ENCODE measurements around the gene UBE2R2. TPM values are rescaled to one million over a fixed set of nuclear protein-coding genes. Genes with fewer than 3 reads are reported as not detected.

The UBE2R2 gene
- total RNA-seq, 1 donor from 2014 or later: 90.1 TPM

DNA sequence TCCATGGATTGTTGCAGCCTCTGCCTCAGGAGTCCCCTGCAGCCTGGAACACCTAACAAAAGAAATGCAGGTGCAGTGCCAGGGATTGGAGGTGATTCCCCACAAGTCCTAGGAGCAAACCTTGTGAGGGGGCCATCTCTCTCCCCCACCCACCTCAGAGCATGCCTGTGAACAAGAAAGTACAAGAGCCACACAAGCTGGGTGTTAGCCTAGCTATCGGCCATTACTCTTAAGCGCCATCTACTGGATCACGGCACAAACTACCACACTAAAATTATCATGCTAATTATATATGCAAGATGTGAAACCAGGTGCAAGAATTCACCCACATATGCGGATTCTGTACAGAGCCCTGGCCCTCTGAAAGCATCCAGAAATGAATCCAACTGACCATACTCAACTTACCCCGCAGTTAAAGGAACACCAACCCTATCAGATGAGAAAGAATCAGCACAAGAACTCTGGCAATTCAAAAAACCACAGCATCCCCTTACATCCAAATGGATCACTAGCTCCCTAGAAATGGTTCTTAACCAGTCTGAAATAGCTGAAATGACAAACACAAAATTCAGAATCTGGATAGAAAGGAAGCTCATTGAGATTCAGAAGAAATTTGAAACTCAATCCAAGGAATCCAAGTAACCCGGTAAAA is 38.1 kb upstream of the UBE2R2 start:
- Mint-ChIP-seq H3K27me3 (ENCODE audit: unreplicated experiment) (no peaks in the 10 kb centered on the region), H3K9me3 (ENCODE audit: unreplicated experiment) (no peaks in the 10 kb centered on the region)

DNA sequence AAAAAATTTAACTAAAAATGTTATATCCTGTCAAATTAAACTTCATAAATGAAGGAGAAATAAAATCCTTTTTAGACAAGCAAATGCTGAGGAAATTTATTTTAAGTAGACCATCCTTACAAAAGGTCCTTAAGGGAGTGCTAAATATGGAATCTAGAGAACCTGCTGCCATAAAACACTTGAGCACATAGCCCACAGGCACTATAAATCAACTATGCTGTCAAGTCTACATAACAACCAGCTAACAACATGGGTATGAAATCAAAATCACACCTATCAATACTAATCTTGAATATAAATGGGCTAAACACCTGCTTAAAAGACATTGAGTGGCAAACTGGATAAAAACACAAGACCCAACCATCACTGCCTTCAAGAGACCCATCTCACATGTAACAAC is 36.7 kb upstream of the UBE2R2 start:
- Mint-ChIP-seq H3K4me3 (ENCODE audit: unreplicated experiment) (no peak overlapping the region), H3K36me3 (ENCODE audit: unreplicated experiment) (no peaks in the 10 kb centered on the region), H3K27ac (ENCODE audit: unreplicated experiment) (no peak overlapping the region), H3K4me1 (ENCODE audit: low read depth, unreplicated experiment) (no peaks in the 10 kb centered on the region), H3K27me3 (ENCODE audit: unreplicated experiment) (no peaks in the 10 kb centered on the region), H3K9me3 (ENCODE audit: unreplicated experiment) (no peaks in the 10 kb centered on the region)
- DNase-seq: no peak
- TF ChIP-seq, protein P1, sequence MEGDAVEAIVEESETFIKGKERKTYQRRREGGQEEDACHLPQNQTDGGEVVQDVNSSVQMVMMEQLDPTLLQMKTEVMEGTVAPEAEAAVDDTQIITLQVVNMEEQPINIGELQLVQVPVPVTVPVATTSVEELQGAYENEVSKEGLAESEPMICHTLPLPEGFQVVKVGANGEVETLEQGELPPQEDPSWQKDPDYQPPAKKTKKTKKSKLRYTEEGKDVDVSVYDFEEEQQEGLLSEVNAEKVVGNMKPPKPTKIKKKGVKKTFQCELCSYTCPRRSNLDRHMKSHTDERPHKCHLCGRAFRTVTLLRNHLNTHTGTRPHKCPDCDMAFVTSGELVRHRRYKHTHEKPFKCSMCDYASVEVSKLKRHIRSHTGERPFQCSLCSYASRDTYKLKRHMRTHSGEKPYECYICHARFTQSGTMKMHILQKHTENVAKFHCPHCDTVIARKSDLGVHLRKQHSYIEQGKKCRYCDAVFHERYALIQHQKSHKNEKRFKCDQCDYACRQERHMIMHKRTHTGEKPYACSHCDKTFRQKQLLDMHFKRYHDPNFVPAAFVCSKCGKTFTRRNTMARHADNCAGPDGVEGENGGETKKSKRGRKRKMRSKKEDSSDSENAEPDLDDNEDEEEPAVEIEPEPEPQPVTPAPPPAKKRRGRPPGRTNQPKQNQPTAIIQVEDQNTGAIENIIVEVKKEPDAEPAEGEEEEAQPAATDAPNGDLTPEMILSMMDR (IDR thresholded peaks at IDR 0.05; ENCODE audit: partially characterized antibody, unreplicated experiment): no peak

More for the DNA sequence above, 38.1 kb upstream of the UBE2R2 start:
- Mint-ChIP-seq H3K36me3 (ENCODE audit: unreplicated experiment) (no peaks in the 10 kb centered on the region), H3K27ac (ENCODE audit: unreplicated experiment) (no peak overlapping the region), H3K4me1 (ENCODE audit: low read depth, unreplicated experiment) (no peaks in the 10 kb centered on the region), H3K4me3 (ENCODE audit: unreplicated experiment) (no peak overlapping the region)
- TF ChIP-seq, protein P1 (IDR thresholded peaks at IDR 0.05; ENCODE audit: partially characterized antibody, unreplicated experiment): peak; percentile 76
- no peak for DNase-seq

DNA sequence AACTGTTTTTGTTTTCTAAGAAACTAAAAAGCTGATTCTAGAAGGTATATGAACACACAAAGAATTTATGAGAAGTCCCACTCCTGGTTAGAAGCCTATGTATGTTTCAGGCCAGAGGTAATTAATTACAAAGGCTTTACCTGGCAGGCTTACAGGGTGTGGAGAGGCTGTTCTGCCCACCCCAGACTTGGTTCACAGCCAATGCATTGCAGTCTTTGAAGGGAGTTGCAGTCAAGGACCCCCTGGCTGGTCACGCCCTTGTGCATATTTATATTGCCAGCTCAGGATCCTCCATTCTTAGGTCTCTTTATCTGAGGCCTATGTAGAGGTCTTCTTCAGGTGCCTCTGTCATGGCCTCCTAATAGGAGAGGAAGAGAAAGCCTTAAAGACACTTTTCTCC is 35.2 kb upstream of the UBE2R2 start:
- Mint-ChIP-seq H3K4me1 (ENCODE audit: low read depth, unreplicated experiment) (no peaks in the 10 kb centered on the region), H3K9me3 (ENCODE audit: unreplicated experiment) (no peaks in the 10 kb centered on the region), H3K27ac (ENCODE audit: unreplicated experiment) (no peak overlapping the region), H3K4me3 (ENCODE audit: unreplicated experiment) (no peak overlapping the region), H3K27me3 (ENCODE audit: unreplicated experiment) (no peaks in the 10 kb centered on the region), H3K36me3 (ENCODE audit: unreplicated experiment) (no peaks in the 10 kb centered on the region)
- no peak for DNase-seq
- TF ChIP-seq, protein P1 (IDR thresholded peaks at IDR 0.05; ENCODE audit: partially characterized antibody, unreplicated experiment): no peak

DNA sequence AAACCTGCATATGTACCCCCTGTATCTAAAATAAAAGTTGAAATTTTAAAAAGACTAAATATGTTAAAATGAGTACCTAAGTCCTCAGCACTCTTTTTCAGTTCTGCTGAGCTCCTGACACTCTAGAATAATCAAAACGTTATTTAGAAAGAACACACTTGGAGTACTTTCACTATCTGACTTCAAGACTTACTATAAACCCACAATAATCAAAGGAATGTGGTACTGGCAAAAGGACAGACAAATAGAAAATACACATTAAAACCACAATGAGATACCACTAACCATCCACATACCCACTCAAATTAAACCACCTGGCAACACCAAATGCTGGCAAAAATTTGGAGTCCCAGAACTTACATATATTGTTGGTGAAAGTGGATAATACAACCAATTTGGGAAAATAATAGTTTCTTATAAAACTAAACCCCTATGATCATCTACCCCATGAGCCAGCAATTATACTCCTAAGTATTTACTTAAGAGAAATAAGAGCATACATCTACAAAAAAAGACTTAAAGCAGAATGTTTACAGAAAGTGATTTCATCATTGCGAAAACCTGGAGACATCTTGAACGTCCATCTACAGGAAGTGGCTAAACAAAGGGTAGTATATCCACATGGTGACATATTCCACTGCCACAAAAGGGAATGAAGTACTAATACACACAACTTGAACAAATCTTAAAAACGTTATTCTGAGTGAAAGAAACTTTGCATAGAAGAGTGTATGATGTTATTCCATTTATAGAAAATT is 34.4 kb upstream of the UBE2R2 start:
- no peak overlapping the region for H3K27ac Mint-ChIP-seq (ENCODE audit: unreplicated experiment)
- no peak overlapping the region for H3K4me3 Mint-ChIP-seq (ENCODE audit: unreplicated experiment)
- H3K36me3 Mint-ChIP-seq (ENCODE audit: unreplicated experiment): no peaks in the 10 kb centered on the region
- TF ChIP-seq, protein P1 (IDR thresholded peaks at IDR 0.05; ENCODE audit: partially characterized antibody, unreplicated experiment): no peak
- H3K9me3 Mint-ChIP-seq (ENCODE audit: unreplicated experiment): no peaks in the 10 kb centered on the region
- no peaks in the 10 kb centered on the region for H3K4me1 Mint-ChIP-seq (ENCODE audit: low read depth, unreplicated experiment)
- no peak for DNase-seq
- peaks cover 3% of the 10 kb centered on the region for H3K27me3 Mint-ChIP-seq (ENCODE audit: unreplicated experiment)

DNA sequence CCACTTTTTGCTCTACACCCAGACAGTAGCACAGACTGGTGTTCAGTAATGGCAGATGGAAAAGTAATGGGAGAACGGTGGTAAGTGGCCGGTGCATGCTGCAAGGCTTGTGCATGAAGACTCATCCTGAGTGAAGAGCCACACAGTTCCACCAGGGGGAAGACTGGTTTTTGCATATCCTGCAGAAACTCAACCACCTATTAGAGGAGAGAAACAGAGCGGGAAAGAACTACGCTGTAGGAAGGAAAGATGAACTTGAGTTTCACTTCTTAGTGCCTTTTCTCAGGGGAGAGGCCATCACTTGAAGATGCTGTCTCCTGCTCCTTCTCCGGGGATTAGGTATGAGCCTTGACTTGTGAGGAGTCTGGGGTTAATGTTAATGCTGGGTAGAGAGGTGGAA is 31.0 kb upstream of the UBE2R2 start:
- Mint-ChIP-seq H3K36me3 (ENCODE audit: unreplicated experiment) (no peaks in the 10 kb centered on the region), H3K9me3 (ENCODE audit: unreplicated experiment) (no peaks in the 10 kb centered on the region), H3K27ac (ENCODE audit: unreplicated experiment) (no peak overlapping the region), H3K27me3 (ENCODE audit: unreplicated experiment) (peaks cover 4% of the 10 kb centered on the region), H3K4me3 (ENCODE audit: unreplicated experiment) (no peak overlapping the region), H3K4me1 (ENCODE audit: low read depth, unreplicated experiment) (no peaks in the 10 kb centered on the region)
- TF ChIP-seq, protein P1 (IDR thresholded peaks at IDR 0.05; ENCODE audit: partially characterized antibody, unreplicated experiment): no peak
- no peak for DNase-seq
